Subcutaneous abdominal adipose tissue (tissue), 5 donors: ENCODE measurements around the gene ZNF516.

Source experiments
- H3K27ac ChIP-seq: one replicate; pipeline ENCODE4 v1.7.0; 2013; ENCODE audit warnings: low read depth, mild to moderate bottlenecking, inconsistent platforms, low read length, moderate library complexity
- H3K27me3 ChIP-seq, 5 donors: one replicate each; pipeline ENCODE4 v1.7.0; 2013; ENCODE audit warnings: low read length in 5 of 5, inconsistent platforms in 1 of 5; ENCODE audit not compliant: control insufficient read depth in 5 of 5, insufficient read depth in 4 of 5
- H3K36me3 ChIP-seq, 5 donors: one replicate each; pipeline ENCODE4 v1.7.0; 2013; ENCODE audit warnings: low read length in 5 of 5; ENCODE audit not compliant: control insufficient read depth in 5 of 5, insufficient read depth in 5 of 5
- H3K4me1 ChIP-seq, 5 donors: one replicate each; pipeline ENCODE4 v1.7.0; 2013; ENCODE audit warnings: low read length in 5 of 5, mild to moderate bottlenecking in 3 of 5, moderate library complexity in 1 of 5; ENCODE audit not compliant: control insufficient read depth in 5 of 5, insufficient read depth in 5 of 5
- H3K4me3 ChIP-seq, 5 donors: one replicate each; pipeline ENCODE4 v1.7.0; 2013; ENCODE audit warnings: low read length in 5 of 5, low read depth in 1 of 5
- H3K9ac ChIP-seq, 5 donors: one replicate each; pipeline ENCODE4 v1.7.0; 2013; ENCODE audit warnings: low read length in 5 of 5, mild to moderate bottlenecking in 4 of 5, moderate library complexity in 3 of 5
- H3K9me3 ChIP-seq, 5 donors: one replicate each; pipeline ENCODE4 v1.7.0; 2013; ENCODE audit warnings: low read length in 5 of 5; ENCODE audit not compliant: control insufficient read depth in 5 of 5
- donor health status: healthy.
- donor health status: healthy.
- donor health status: healthy.
- donor health status: healthy.
- donor health status: healthy.

Gene ZNF516

DNA sequence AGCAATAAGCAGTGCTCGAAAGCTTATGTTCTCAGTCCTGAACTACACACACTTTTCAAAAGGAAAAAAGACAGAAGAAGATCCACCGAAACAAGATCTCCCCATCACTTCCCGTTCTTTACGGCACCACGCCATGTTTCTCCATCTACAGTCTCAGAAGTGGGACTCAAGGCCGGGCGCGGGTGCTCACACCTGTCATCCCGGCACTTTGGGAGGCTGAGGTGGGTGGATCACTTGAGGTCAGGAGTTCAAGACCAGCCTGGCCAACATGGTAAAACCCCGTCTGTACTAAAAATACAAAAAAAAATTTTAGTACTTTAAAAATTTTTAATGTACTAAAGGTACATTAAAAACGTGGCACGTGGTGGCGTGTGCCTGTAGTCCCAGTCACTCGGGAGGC lies 31.2 kb downstream of the ZNF516 start:
- H3K27me3 ChIP-seq, result peaks cover 0 to 3% (median 0%) of the 10 kb centered on the region in 5 donors
- H3K4me3 ChIP-seq, result no peak overlapping the region
- H3K36me3 ChIP-seq, result peaks cover 0 to 15% (median 0%) of the 10 kb centered on the region in 5 donors
- no peaks in the 10 kb centered on the region for H3K9me3 ChIP-seq
- H3K4me1 ChIP-seq, result peaks cover 4 to 34% (median 24%) of the 10 kb centered on the region in 5 donors
- H3K27ac ChIP-seq, result no peak overlapping the region
- H3K9ac ChIP-seq, result no peak overlapping the region

DNA sequence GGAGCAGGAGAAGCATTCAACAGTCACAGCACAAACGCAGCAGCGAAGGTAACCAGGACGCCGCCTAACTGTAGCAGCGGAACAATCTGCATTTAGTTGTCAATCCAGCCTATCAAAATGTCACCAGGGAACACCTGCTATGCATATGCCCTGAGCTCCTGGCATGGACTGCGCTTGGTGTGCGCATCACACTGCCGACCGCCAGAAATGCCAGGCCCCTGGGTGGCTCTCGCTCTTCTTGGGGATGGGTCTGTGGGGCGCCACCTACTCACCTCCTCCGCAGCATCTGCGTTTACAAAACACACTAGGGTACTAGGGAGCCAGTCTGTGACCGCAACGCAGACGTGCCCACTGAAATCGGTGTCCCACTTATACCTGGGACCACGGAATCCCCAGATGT lies 31.7 kb downstream of the ZNF516 start:
- Histone ChIP-seq H3K36me3 (peaks cover 0 to 20% (median 5%) of the 10 kb centered on the region in 5 donors), H3K9me3 (no peaks in the 10 kb centered on the region), H3K4me3 (no peak overlapping the region), H3K4me1 (peaks cover 4 to 34% (median 24%) of the 10 kb centered on the region in 5 donors), H3K27me3 (peaks cover 0 to 3% (median 0%) of the 10 kb centered on the region in 5 donors), H3K27ac (no peak overlapping the region), H3K9ac (no peak overlapping the region)

DNA sequence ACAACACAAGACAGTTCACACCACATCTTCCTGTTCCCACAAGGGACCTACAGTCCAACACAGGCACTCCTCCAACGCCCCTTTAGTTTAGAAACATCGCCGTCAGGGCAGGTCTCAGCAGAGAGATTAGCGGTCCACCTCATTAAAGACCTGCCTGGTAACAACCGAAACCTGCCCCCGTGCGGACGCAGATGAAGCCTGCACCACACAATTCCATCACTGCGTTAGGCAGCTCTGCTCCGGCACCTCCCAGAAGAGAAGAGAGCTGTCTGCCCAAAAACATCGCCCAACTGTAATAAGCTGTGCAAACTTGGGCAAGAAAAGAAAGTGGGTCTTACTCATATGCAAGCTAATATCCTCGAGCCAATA lies 32.7 kb downstream of the ZNF516 start:
- no peaks in the 10 kb centered on the region for H3K9me3 ChIP-seq
- H3K36me3 ChIP-seq, result peaks cover 0 to 22% (median 5%) of the 10 kb centered on the region in 5 donors
- H3K27me3 ChIP-seq, result peaks cover 0 to 3% (median 0%) of the 10 kb centered on the region in 5 donors
- no peak overlapping the region for H3K9ac ChIP-seq
- H3K27ac ChIP-seq, result no peak overlapping the region
- H3K4me1 ChIP-seq, result peaks cover under 1 to 24% (median 14%) of the 10 kb centered on the region in 5 donors
- no peak overlapping the region for H3K4me3 ChIP-seq

DNA sequence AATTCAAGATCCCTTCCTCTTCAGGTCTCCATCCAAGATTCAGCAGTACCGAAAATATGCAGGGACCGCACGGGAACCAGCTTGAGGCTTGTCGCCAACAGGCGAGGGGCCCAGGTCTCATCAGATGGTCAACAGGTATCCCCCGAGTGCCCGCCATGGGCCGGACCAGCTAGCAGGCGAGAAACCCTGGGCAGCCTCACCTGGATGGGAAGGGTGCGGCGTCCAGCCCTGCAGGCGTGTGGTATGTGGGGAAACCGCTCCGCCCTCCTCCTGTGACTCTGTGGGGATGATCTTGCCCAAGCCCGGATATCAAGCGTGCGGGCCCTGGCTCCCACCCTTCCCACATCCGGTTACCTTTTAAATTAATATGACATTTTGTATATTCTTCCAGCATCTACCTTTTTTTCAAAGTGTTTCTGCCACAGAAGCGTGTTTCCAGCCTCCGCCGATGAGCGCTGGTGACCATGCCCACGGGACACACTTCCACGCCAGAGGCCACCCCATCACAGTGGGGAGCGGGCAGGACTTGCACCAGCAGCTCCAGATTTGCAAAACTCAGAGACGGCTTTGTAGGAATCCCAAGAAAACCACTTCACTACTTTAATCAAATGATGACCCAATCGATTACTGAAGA lies 33.2 kb downstream of the ZNF516 start:
- Histone ChIP-seq H3K36me3 (peaks cover 0 to 22% (median 5%) of the 10 kb centered on the region in 5 donors), H3K9me3 (no peaks in the 10 kb centered on the region), H3K27me3 (peaks cover 0 to 3% (median 0%) of the 10 kb centered on the region in 5 donors), H3K27ac (no peak overlapping the region), H3K4me1 (peaks cover 0 to 20% (median 12%) of the 10 kb centered on the region in 5 donors), H3K4me3 (no peak overlapping the region), H3K9ac (no peak overlapping the region)

DNA sequence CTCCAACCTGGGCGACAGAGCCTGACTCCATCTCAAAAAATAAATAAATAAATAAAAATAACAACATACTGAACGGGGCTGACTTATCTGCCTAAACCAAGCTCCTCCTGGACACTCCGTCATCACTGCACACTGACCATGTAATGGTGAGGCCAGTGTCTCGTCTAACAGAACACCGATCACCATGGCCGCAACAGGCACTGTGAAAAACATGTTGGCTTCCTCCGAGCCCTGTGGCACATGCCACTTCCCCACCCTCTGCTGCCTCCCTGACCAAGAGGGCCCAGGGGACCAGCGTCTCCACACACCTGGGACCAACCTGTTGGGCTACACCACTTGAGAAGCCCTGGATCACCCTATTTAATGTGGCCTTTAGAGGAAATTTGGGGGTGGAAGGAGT lies 33.9 kb downstream of the ZNF516 start:
- H3K4me1 ChIP-seq, result peaks cover 0 to 17% (median 12%) of the 10 kb centered on the region in 5 donors
- H3K27ac ChIP-seq, result no peak overlapping the region
- H3K36me3 ChIP-seq, result peaks cover 0 to 22% (median 5%) of the 10 kb centered on the region in 5 donors
- no peak overlapping the region for H3K9ac ChIP-seq
- no peak overlapping the region for H3K4me3 ChIP-seq
- peaks cover 0 to 3% (median 0%) of the 10 kb centered on the region in 5 donors for H3K27me3 ChIP-seq
- H3K9me3 ChIP-seq, result no peaks in the 10 kb centered on the region

DNA sequence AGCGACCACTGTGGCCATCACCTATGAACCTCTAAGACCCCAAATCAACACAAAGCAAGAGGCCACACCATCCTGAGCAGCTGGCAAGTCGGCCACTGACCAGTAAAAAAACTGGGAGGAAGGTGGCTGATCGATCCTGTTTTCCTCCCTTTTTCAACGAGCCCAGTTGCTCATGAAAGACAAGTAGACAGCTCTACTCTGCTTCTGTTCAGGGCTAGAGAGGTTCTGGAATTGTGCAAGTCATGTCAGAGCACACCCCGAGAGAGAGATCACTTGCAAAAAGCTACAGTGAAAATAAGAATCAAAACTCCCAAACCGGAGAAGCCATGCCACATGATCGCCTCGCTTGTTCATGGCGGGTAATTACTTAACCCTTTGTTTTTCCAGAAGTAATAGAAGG lies 34.6 kb downstream of the ZNF516 start:
- Histone ChIP-seq H3K27ac (no peak overlapping the region), H3K27me3 (peaks cover 0 to 3% (median 0%) of the 10 kb centered on the region in 5 donors), H3K9ac (peak overlapping the region in 1 of 5 donors; percentile 11), H3K9me3 (no peaks in the 10 kb centered on the region), H3K4me1 (peaks cover 0 to 17% (median 12%) of the 10 kb centered on the region in 5 donors), H3K4me3 (peak overlapping the region in 1 of 5 donors; percentile 35), H3K36me3 (peaks cover 0 to 22% (median 5%) of the 10 kb centered on the region in 5 donors)

DNA sequence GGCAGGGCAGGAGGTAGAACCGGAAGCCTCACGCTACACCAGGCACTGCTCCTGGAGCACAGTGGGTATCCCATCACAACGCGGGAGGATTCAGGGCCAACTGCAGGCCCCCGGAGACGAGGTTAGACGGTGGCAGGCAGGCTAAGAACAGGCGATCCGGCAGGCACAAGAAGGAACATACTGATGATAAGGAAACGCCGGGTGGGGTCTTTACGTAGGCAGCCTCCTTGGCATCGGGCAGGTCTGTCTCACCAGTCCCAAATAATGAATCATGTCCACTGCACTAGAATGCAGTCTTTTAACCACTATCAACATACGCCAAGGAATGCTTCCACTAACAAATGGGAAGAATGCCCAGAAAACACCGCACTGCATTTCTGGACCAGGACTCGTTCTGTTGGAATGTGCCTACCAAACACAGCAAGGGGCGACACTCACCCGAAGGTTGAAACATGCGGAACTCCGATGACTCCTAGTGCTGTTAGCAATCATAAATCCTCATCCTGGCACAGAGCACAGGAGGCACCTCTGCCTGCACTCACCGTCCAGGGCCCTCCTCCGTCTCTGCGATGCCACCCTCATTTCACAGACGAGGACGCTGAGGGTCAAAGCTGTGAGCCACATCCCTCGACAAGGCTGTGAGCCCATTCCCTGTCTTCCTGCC lies 35.2 kb downstream of the ZNF516 start:
- Histone ChIP-seq H3K4me3 (peak overlapping the region in 1 of 5 donors; percentile 26), H3K4me1 (peaks cover 0 to 17% (median 12%) of the 10 kb centered on the region in 5 donors), H3K27ac (no peak overlapping the region), H3K9me3 (no peaks in the 10 kb centered on the region), H3K36me3 (peaks cover 0 to 22% (median 5%) of the 10 kb centered on the region in 5 donors), H3K27me3 (peaks cover 0 to 3% (median 0%) of the 10 kb centered on the region in 5 donors), H3K9ac (no peak overlapping the region)

DNA sequence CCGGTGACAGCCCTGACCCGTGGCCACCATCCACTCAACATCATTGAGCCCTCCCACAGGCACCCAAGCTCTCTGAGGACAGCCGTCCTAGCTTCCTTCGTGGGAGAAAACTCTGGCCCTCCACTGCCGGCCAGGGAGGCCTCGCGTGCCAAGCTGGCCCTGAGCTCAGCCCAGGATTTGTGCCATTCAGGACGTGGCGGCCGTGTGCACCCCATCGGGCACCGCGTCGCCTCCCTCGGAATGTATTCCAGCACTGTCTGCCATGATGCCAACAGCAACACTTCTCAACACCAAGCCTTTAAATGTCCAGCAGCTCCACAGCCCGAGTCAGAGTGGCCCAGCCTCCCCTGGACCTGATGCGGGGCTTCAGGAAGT lies 35.7 kb downstream of the ZNF516 start:
- no peak overlapping the region for H3K9ac ChIP-seq
- peaks cover 0 to 22% (median 5%) of the 10 kb centered on the region in 5 donors for H3K36me3 ChIP-seq
- peaks cover 0 to 3% (median 0%) of the 10 kb centered on the region in 5 donors for H3K27me3 ChIP-seq
- H3K4me1 ChIP-seq, result peaks cover 0 to 17% (median 12%) of the 10 kb centered on the region in 5 donors
- H3K27ac ChIP-seq, result no peak overlapping the region
- H3K4me3 ChIP-seq, result peak overlapping the region in 1 of 5 donors; percentile 26
- H3K9me3 ChIP-seq, result no peaks in the 10 kb centered on the region

DNA sequence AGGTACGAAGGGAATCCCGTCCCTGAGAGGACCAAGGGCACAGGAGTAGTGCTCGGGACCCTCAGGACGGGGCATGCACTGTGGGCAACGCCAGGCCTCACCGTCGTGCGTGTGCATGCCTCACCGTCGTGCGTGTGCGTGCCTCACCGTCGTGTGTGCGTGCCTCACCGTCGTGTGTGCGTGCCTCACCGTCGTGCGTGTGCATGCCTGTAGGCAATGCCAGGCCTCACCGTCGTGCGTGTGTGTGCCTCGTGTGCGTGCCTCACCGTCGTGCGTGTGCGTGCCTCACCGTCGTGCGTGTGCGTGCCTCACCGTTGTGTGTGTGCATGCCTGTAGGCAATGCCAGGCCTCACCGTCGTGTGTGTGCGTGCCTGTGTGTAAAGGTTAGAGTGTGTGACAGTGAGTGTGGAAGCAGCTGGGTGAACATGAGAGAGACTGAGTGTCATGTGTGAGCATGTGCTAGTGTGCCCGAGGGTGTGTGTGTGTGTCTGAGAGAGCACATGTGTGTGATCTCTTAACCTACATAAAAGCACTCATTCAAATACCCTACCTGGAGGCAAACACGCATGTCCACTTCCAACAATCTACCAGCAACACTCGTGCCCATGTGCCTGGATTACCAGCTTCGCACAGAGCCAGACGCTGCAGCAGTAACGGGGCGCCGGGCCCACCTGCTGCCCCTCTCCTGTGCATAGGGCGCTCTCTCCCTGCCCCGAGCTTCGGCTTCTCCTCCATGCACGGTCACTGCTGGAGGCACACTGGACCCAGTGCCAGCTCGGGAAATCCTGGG lies 36.3 kb downstream of the ZNF516 start:
- no peak overlapping the region for H3K27ac ChIP-seq
- H3K36me3 ChIP-seq, result peaks cover 0 to 22% (median 5%) of the 10 kb centered on the region in 5 donors
- H3K4me3 ChIP-seq, result no peak overlapping the region
- no peak overlapping the region for H3K9ac ChIP-seq
- peaks cover 0 to 17% (median 12%) of the 10 kb centered on the region in 5 donors for H3K4me1 ChIP-seq
- H3K9me3 ChIP-seq, result no peaks in the 10 kb centered on the region
- peaks cover 0 to 3% (median 0%) of the 10 kb centered on the region in 5 donors for H3K27me3 ChIP-seq
